8988T (cell line): ENCODE results near the gene PTBP1.

Experiments used
- DNase-seq: peaks from one replicate; pipeline ENCODE4 v3.0.0; 2011

Gene PTBP1

DNA sequence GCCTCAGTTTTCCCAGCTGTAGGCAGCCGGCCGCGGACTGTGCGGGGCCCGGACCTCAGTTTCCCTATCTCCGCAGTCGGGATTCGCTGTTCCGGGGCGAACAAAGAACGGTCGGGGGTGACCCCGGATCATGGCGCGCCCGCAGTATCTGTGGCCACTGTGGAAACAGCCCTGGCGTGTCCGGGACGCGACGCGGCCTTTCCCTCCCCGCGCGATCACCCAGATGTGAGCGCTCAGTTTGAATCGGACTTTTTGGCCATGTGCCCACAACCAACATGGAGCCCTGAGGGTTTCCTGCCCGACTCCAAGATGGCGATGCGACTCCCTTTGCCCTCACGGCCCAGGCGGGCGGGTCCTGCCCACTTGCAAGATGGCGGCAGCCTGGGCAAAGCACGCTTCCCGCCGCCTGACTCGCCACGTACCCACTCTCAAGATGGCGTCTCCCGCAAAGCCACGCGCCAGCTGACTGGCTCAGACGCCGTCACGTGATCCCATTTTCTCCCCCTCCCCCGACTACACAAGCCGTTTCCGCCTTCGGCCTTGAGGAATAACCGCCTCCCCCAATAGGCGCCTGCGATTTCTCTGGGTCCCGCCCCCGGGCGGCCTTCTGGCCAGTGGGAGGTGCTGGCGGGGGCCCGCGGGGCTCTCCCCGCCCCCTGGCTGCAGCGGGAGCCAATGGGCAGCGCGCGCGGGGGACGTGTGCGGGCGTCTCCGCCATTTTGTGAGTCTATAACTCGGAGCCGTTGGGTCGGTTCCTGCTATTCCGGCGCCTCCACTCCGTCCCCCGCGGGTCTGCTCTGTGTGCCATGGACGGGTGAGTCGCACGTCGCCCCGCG is at the start of gene PTBP1:
TSS of gene PTBP1 (plus strand) at position 761 of the 836 bp plus-strand sequence. CDS start at position 807, 46 bp downstream.
- DNase-seq = peak; percentile 98

GRCh38 chr19:748274-748598 is 49.0 kb upstream of the PTBP1 start:
- DNase-seq = no peak

DNA sequence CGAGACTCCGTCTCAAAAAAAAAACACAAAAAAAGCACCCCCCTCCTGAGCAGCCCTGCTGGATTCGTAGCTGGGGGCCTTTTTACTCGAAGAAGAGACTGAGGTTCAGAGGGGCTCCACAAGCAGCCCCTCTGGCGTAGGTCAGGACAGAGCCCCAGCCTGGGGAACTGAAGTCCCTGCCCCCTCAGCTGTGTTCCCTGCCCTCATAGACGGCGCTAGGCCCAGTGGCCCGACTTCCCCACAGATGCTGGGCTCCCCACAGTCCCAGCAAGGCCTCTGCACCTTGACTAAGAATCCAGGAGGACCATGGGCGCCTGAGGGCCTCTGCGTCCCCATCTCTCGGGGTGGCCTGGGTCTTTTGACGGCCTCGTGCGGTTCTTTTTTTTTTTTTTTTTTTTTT is 47.4 kb upstream of the PTBP1 start:
- no peak for DNase-seq

GRCh38 chr19:750640-751423 is 46.4 kb upstream of the PTBP1 start, which contains the start of gene MISP:
Gene MISP (plus strand): TSS chr19:751112. CDS start chr19:756947, 5,835 bp downstream.
- no peak for DNase-seq

GRCh38 chr19:751501-752341 is 45.5 kb upstream of the PTBP1 start:
- DNase-seq = peak; percentile 99

- peak; percentile 88 for DNase-seq
Measured at GRCh38 chr19:752652-753517, 44.4 kb upstream of the PTBP1 start.

DNA sequence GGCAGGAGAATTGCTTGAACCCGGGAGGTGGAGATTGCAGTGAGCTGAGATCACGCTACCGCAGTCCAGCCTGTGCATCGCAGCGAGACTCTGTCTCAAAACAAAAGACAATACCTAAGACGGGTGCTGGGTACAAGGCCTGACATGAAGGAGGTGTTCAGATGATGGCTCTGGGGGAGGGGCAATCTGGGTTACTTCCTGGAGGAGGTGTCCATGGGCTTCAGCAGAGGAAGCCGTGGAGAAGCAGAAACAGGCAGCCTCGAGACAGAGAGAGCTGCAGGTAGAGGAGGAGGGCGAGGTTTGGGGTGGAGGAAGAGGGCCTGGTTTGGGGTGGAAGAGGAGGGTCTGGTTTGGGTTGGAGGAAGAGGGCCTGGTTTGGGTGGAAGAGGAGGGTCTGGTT is 42.7 kb upstream of the PTBP1 start:
- no peak for DNase-seq

GRCh38 chr19:755063-755462 is 42.2 kb upstream of the PTBP1 start:
- DNase-seq = no peak

DNA sequence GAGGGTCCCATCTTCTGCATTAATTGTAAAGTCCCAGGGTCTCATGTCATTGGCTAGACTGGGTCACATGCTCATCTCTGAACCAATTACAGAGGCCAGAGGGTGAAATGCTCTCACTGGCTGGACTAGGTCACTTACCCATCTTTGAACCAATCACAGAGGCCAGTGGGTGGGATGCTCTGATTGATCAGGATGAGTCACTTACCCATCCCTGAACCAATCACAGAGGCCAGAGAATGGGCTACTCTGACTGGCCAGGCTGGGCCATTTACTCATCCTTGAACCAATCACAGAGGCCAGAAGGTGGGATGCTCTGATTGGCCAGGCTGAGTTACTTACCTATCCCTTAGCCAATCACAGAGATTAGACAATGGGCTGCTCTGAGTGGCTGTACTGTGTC is 41.0 kb upstream of the PTBP1 start:
- no peak for DNase-seq

GRCh38 chr19:756821-757688 is 40.2 kb upstream of the PTBP1 start:
- no peak for DNase-seq

- no peak for DNase-seq
Measured at GRCh38 chr19:757811-758668, 39.2 kb upstream of the PTBP1 start.

- no peak for DNase-seq
Measured at GRCh38 chr19:763181-763580, 34.1 kb upstream of the PTBP1 start.

DNA sequence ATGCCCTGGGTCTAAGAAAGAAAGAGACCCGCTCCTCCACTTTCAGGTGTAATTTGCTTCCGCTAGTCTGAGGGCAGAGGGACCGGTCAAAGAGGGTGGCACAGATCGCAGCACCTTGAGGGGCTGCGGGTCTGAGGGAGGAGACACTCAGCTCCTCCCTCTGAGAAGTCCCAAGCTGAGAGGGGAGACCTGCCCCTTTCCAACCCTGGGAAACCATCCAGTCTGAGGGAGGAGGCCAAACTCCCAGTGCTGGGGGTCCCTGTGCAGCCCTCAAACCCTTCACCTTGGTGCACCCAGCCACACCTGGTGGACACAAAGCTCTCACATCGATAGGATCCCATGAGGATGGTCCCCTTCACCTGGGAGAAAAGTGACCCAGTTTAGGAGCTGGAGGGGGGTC is 33.4 kb upstream of the PTBP1 start:
- DNase-seq = no peak

DNA sequence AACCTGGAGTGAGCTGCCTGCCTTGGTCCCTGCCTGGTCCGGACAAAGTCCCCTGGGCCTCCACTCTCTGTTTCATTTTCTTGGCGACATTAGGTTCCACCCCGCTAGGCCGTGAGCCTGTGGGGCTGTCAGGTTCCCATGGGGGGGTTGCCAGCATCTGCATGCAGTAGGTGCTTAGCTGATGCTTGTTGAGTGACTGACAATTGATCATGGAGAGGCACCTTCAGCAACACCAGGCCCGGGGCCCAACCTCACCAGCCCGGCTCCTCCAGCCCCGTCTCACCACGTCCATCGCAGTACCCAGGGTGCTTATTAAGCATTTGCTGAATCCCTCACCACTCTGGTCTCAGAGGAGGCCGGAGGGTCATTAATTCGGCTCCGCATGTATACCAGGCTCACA is 33.0 kb upstream of the PTBP1 start:
- no peak for DNase-seq

DNA sequence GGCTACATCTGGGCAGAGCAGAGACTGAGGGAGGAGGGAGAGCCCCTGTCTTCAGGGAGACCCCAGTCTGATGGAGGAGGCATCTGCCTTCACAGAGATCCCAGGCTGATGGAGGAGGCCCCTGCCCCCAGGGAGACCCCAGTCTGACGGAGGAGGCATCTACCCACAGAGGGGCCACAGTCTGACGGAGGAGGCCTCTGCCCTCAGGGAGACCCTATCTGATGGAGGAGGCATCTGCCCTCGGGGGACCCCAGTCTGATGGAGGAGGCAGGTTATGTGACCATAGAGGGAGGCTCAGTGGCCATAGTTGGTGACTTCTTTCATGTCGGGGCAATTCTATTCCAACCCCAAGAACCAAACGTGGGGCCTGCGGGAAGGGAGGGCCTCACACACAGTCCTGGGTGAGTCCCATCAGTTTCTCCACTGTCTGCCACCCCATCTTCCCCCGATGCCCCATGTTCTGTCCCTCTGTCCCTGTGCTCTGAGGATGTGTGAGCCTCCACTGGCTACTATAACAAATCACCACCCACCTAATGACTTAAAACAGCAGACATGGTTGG is 32.0 kb upstream of the PTBP1 start:
- DNase-seq = no peak

DNA sequence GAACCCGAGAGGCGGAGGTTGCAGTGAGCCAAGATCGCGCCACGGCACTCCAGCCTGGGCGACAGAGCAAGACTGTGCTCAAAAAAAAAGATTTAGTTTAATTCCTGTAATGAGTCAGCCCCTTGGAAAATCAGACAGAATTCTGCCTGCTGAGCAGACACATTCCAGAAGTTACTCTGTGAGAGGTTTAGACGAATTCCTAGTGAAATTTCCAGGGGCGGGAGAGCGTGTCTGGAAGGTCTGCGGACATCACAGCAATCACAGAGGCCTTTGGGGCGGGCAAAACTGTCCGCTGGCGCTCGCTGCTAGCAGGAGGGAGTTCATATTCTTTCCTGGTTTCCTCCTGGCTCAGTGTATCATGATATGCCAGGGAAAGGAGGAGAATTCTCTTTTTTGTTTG is 28.8 kb upstream of the PTBP1 start:
- no peak for DNase-seq

- no peak for DNase-seq
Measured at GRCh38 chr19:769616-770015, 27.6 kb upstream of the PTBP1 start.

DNA sequence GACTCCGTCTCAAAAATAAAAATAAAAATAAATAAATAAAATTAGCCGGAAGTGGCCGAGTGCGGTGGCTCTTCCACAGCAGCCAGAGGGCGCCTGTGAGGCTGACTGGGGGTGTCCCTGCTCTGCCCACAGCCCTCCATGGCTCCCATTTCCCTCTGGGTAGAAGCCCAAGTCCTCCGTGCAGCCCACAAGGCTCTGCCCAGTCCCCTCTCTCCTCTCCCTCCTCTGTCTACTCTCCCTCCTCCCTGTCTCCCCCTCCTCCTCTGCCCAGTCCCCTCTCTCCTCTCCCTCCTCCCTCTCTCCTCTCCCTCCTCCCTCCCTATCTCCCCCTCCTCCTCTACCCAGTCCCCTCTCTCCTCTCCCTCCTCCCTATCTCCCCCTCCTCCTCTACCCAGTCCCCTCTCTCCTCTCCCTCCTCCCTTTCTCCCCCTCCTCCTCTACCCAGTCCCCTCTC is 25.9 kb upstream of the PTBP1 start:
- DNase-seq = peak; percentile 77

DNA sequence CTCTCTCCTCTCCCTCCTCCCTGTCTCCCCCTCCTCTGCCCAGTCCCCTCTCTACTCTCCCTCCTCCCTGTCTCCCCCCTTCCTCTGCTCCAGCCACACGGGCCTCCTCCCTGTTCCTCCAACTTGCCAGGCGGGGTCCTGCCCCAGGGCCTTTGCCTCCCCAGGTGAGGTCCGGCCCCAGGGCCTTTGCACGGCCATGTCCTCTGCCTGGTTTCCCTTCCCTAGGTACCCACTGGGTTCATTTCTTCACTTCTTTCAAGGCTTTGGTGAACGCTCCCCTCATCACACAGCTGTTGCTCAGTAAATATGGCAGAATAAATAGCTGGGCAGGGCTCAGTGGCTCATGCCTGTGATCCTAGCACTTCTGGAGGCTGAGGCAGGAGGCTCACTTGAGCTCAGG is 25.2 kb upstream of the PTBP1 start:
- no peak for DNase-seq
